ENCODE data around the gene IER5. TPM values are rescaled to one million over a fixed set of nuclear protein-coding genes. Genes with fewer than 3 reads are reported as not detected.
"Not testable (repeated sequence)": the region's sequence is repeated elsewhere in the genome, so short reads cannot be mapped to it uniquely, and the experiment has no call there.

IER5 gene
- polyA plus RNA-seq, 2 of the 4 experiments (the other 2 are of a cell fraction): 26.8 to 40.2 TPM

DNA sequence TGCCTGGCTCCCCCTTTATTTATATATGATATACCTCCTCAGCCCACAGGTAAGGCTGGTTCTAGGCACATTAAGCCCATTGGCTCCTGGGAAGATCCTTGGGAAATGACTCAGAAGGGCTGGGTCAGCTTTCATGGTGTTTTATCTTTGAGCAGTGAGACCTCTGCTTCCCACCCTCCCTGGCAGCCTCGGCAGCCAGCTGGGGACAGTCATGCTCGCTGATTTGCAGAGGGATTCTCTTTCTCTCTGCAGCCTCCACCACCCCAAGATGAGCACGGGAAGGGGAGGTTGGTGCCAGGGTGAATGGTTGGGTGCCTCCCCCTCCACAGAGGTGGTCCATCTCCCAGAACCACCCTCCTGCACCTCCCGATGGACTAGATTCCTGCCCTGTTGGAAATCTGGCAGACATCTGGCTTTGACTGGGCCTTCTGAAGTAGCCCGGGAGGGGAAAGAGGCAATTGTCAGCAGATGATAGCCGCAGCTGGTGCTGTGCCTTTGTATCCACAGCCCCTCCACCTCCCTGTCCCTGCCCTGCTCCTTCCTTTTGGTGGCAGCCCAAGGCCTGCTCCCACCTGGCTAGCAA lies 24.6 kb downstream of the IER5 start:
- Histone ChIP-seq H3K4me3 (peak overlapping the region; percentile 14; the same call in 1 of the 3 replicates), H3K27ac (peak overlapping the region; percentile 93 to 98), H3K4me2 (peak overlapping the region; percentile 85), H3K4me1 (peaks cover 95% of the 10 kb centered on the region), H3K9me3 (no peaks in the 10 kb centered on the region)
- WGBS (ENCODE audit: missing lambda C conversion rate): 5% methylated on average over 4 of the region's 6 CpGs
- ChIA-PET CTCF (interaction anchor here (1.1 to 48.3 kb wide), 5 partner anchors 9 to 26 kb away, joined by 5 to 774 read pairs (median 10); no protein-coding TSS in a partner anchor), POLR2A (interaction anchor here (0.8 to 2.7 kb wide), 4 partner anchors 8 to 25 kb away, joined by 3 to 12 read pairs (median 6); partner anchors contain the start of gene IER5)
- TF ChIP-seq MAFK (IDR thresholded peaks at IDR 0.05; ENCODE audit: partially characterized antibody): peak; percentile 24
- TF ChIP-seq EHF (CRISPR knock-in tag; IDR thresholded peaks at IDR 0.05): 0 out of 2 replicates have a peak, but pooled peaks have one; percentile 34
- 0 out of 3 replicates have a peak, but pooled peaks have one; percentile 15 for TF ChIP-seq SMC3 (IDR thresholded peaks at IDR 0.05)
- no peak for TF ChIP-seq MAZ (IDR thresholded peaks at IDR 0.05; ENCODE audit: borderline replicate concordance, low read depth, low read length)
- TF ChIP-seq FOSL2 (IDR thresholded peaks at IDR 0.05): no peak
- peak; percentile 38 for TF ChIP-seq FOSL2 (CRISPR knock-in tag; IDR thresholded peaks at IDR 0.05)
- TF ChIP-seq HEYL (CRISPR knock-in tag; IDR thresholded peaks at IDR 0.05): 0 out of 2 replicates have a peak, but pooled peaks have one; percentile 44
- TF ChIP-seq, protein P1, sequence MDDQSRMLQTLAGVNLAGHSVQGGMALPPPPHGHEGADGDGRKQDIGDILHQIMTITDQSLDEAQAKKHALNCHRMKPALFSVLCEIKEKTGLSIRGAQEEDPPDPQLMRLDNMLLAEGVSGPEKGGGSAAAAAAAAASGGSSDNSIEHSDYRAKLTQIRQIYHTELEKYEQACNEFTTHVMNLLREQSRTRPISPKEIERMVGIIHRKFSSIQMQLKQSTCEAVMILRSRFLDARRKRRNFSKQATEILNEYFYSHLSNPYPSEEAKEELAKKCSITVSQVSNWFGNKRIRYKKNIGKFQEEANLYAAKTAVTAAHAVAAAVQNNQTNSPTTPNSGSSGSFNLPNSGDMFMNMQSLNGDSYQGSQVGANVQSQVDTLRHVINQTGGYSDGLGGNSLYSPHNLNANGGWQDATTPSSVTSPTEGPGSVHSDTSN (IDR thresholded peaks at IDR 0.05): 0 out of 2 replicates have a peak, but pooled peaks have one; percentile 32
- no peak for TF ChIP-seq JUN (IDR thresholded peaks at IDR 0.05)
- DNase-seq (ENCODE audit: low read depth in 1 of 2, low spot score in 1 of 2) (peak; percentile 85), ATAC-seq (peak; percentile 64 to 71), FAIRE-seq (no peak)

DNA sequence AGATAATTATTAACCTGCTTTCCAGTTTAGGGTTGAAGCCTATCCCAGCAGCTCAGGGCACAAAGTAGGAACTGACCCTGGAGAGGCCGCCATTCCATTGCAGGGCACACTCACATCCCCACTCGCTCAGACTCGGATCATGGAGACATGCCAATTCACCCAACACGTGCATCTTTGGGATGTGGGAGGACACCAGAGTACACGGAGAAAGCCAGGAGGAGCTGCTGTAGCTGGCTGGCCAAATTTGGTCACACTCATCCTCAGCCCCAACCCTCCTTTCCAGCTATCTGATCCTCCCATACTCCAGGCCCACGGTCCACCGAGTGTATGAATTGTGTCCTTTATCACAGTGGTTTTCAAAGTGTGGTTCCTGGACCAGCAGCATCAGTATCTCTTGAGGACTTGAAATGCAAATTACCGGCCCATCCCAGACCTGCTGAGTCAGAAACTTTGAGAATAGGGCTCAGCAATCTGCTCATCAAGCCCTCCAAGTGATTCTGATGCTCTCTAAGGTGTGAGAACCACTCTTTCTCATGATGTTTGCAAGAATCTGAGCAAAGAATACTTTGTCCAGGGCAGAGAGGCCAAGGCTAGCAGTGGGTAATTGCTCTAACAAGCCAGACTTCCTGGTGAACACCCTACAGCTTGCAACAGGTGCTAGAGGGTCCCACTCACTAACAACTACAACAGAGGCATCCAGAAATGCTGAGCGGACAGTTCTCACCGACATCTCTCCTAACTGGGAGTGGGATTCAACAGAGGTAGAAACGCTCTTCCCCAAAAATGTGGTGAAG lies 26.3 kb downstream of the IER5 start:
- no peak for ATAC-seq
- no peak for DNase-seq (ENCODE audit: low read depth in 1 of 2, low spot score in 1 of 2)
- H3K4me2 ChIP-seq: peak overlapping the region; percentile 24; the same call in 2 of the 3 replicates
- TF ChIP-seq NFE2L2 (conservative IDR thresholded peaks at IDR 0.05; ENCODE audit: low read length): no peak
- TF ChIP-seq CHD2 (IDR thresholded peaks at IDR 0.05; ENCODE audit: low read length, partially characterized antibody): no peak
- no peak for TF ChIP-seq CBX8 (IDR thresholded peaks at IDR 0.05)
- TF ChIP-seq, protein P2, sequence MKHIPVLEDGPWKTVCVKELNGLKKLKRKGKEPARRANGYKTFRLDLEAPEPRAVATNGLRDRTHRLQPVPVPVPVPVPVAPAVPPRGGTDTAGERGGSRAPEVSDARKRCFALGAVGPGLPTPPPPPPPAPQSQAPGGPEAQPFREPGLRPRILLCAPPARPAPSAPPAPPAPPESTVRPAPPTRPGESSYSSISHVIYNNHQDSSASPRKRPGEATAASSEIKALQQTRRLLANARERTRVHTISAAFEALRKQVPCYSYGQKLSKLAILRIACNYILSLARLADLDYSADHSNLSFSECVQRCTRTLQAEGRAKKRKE (CRISPR knock-in tag; IDR thresholded peaks at IDR 0.05; ENCODE audit: low read depth): no peak
- TF ChIP-seq MAFK (IDR thresholded peaks at IDR 0.05; ENCODE audit: partially characterized antibody): peak; percentile 94
- TF ChIP-seq HOXA7 (CRISPR knock-in tag; IDR thresholded peaks at IDR 0.05): no peak
- H3K27ac ChIP-seq: peak overlapping the region; percentile 93 to 98
- ChIA-PET CTCF (interaction anchor here (0.9 to 48.3 kb wide), 7 partner anchors 8 to 24 kb away, joined by 3 to 774 read pairs (median 10); no protein-coding TSS in a partner anchor), POLR2A (no interaction called here)
- H3K4me1 ChIP-seq: peaks cover 91% of the 10 kb centered on the region
- 87% methylated on average over 11 of the region's 11 CpGs for WGBS (ENCODE audit: missing lambda C conversion rate)
- FAIRE-seq: no peak
- H3K9me3 ChIP-seq: 0 out of 3 replicates have a peak, but pooled peaks cover 3% of the 10 kb centered on the region
- no peak overlapping the region for H3K4me3 ChIP-seq

DNA sequence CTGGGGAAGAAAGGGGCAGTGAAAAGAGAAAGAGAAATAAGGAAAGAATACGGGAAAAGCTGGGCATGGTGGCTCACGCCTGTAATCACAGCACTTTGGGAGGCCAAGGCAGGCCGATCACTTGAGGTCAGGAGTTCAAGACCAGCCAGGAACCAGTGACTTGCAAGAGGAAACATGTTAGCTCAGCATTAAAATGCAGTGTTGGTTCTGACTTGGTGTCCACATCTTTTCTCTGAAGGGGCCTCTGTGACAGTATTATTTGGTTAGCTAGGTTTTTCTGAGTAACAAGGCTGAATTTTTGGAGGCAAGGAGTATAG lies 26.8 kb downstream of the IER5 start:
- ATAC-seq (no peak), DNase-seq (ENCODE audit: low read depth in 1 of 2, low spot score in 1 of 2) (no peak), FAIRE-seq (no peak)
- ChIA-PET CTCF (interaction anchor here (0.5 to 48.3 kb wide), 5 partner anchors 10 to 131 kb away, joined by 3 to 774 read pairs (median 10); no protein-coding TSS in a partner anchor), POLR2A (no interaction called here)
- no peak overlapping the region for H3K4me3 ChIP-seq
- 0 out of 3 replicates have a peak, but pooled peaks cover 3% of the 10 kb centered on the region for H3K9me3 ChIP-seq
- TF ChIP-seq MAZ (IDR thresholded peaks at IDR 0.05; ENCODE audit: borderline replicate concordance, low read depth, low read length): no peak
- TF ChIP-seq PHF8 (IDR thresholded peaks at IDR 0.05; ENCODE audit: borderline replicate concordance, low read depth): no peak
- no peak for TF ChIP-seq CHD4 (IDR thresholded peaks at IDR 0.05; ENCODE audit: borderline replicate concordance)
- TF ChIP-seq, protein P3, sequence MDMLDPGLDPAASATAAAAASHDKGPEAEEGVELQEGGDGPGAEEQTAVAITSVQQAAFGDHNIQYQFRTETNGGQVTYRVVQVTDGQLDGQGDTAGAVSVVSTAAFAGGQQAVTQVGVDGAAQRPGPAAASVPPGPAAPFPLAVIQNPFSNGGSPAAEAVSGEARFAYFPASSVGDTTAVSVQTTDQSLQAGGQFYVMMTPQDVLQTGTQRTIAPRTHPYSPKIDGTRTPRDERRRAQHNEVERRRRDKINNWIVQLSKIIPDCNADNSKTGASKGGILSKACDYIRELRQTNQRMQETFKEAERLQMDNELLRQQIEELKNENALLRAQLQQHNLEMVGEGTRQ (IDR thresholded peaks at IDR 0.05): no peak
- TF ChIP-seq, protein P4, sequence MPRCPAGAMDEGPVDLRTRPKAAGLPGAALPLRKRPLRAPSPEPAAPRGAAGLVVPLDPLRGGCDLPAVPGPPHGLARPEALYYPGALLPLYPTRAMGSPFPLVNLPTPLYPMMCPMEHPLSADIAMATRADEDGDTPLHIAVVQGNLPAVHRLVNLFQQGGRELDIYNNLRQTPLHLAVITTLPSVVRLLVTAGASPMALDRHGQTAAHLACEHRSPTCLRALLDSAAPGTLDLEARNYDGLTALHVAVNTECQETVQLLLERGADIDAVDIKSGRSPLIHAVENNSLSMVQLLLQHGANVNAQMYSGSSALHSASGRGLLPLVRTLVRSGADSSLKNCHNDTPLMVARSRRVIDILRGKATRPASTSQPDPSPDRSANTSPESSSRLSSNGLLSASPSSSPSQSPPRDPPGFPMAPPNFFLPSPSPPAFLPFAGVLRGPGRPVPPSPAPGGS (IDR thresholded peaks at IDR 0.05): no peak
- TF ChIP-seq HEYL (CRISPR knock-in tag; IDR thresholded peaks at IDR 0.05): no peak
- no peak for TF ChIP-seq ZNF302 (CRISPR knock-in tag; IDR thresholded peaks at IDR 0.05)
- no peak for TF ChIP-seq EHF (CRISPR knock-in tag; IDR thresholded peaks at IDR 0.05)
- H3K27ac ChIP-seq: peak overlapping the region; percentile 93 to 98
- 87% methylated on average over 3 of the region's 3 CpGs for WGBS (ENCODE audit: missing lambda C conversion rate)
- H3K4me1 ChIP-seq: peaks cover 89% of the 10 kb centered on the region
- H3K4me2 ChIP-seq: no peak overlapping the region

DNA sequence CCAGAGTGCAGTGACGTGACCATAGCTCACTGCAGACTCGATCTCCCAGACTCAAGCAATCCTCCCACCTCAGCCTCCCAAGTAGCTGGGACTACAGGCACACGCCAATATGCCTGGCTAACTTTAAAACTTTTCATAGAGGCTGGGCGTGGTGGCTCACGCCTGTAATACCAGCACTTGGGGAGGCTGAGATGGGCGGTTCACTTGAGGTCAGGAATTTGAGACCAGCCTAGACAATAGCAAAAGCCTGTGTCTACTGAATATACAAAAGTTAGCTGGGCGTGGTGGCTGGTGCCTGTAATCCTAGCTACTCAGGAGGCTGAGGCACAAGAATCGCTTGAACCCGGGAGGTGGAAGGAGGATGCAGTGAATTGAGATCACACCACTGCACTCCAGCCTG lies 27.5 kb downstream of the IER5 start:
- ATAC-seq; H3K4me3 ChIP-seq; POLR2A ChIA-PET; FAIRE-seq; H3K4me2 ChIP-seq; DNase-seq (ENCODE audit: low read depth in 1 of 2, low spot score in 1 of 2); H3K9me3 ChIP-seq: not testable (repeated sequence)
- 91% methylated on average over 9 of the region's 9 CpGs for WGBS (ENCODE audit: missing lambda C conversion rate)
- peaks cover 88% of the 10 kb centered on the region for H3K4me1 ChIP-seq
- CTCF ChIA-PET: interaction anchor here (0.5 to 48.3 kb wide), 4 partner anchors 10 to 132 kb away, joined by 3 to 774 read pairs (median 22); no protein-coding TSS in a partner anchor
- H3K27ac ChIP-seq: peak overlapping the region; percentile 93 to 98; a peak in 4 of 6 replicates
